ENCODE data around the gene SOS1. TPM values are rescaled to one million over a fixed set of nuclear protein-coding genes. Genes with fewer than 3 reads are reported as not detected.

The SOS1 gene
- total RNA-seq, 4 donors from 2014 or later, result 13.3 to 107 (median 40.8) TPM

- H3K27ac ChIP-seq, result no peak overlapping the region
- no peaks in the 10 kb centered on the region for H3K4me1 ChIP-seq
- no peaks in the 10 kb centered on the region for H3K9me3 ChIP-seq
- no peak overlapping the region for H3K4me3 ChIP-seq
- intact Hi-C loops (cut with DNase I; ENCODE audit: low total_unique reads), result no loop called here
- no peak for DNase-seq
- no peak for TF ChIP-seq CTCF (IDR thresholded peaks at IDR 0.05)
- TF ChIP-seq POLR2A (IDR thresholded peaks at IDR 0.05), result no peak
- no peaks in the 10 kb centered on the region for H3K36me3 ChIP-seq
- no peaks in the 10 kb centered on the region for H3K27me3 ChIP-seq
Observed at GRCh38 chr2:38934742-38935141, 186.1 kb downstream of the SOS1 start.

GRCh38 chr2:38933653-38934052 is 187.2 kb downstream of the SOS1 start:
- TF ChIP-seq POLR2A (IDR thresholded peaks at IDR 0.05) (no peak), CTCF (IDR thresholded peaks at IDR 0.05) (no peak)
- no peaks in the 10 kb centered on the region for H3K9me3 ChIP-seq
- no peak overlapping the region for H3K4me3 ChIP-seq
- H3K4me1 ChIP-seq, result no peaks in the 10 kb centered on the region
- H3K27ac ChIP-seq, result no peak overlapping the region
- H3K27me3 ChIP-seq, result no peaks in the 10 kb centered on the region
- DNase-seq, result no peak
- intact Hi-C loops (cut with DNase I; ENCODE audit: low total_unique reads), result no loop called here
- no peaks in the 10 kb centered on the region for H3K36me3 ChIP-seq

- no peak overlapping the region for H3K27ac ChIP-seq
- H3K9me3 ChIP-seq, result no peaks in the 10 kb centered on the region
- H3K4me1 ChIP-seq, result no peaks in the 10 kb centered on the region
- intact Hi-C loops (cut with DNase I; ENCODE audit: low total_unique reads), result no loop called here
- H3K27me3 ChIP-seq, result no peaks in the 10 kb centered on the region
- no peak for DNase-seq
- H3K4me3 ChIP-seq, result no peak overlapping the region
- no peak for TF ChIP-seq CTCF (IDR thresholded peaks at IDR 0.05)
- TF ChIP-seq POLR2A (IDR thresholded peaks at IDR 0.05), result no peak
- H3K36me3 ChIP-seq, result no peaks in the 10 kb centered on the region
Observed at GRCh38 chr2:38932586-38932985, 188.3 kb downstream of the SOS1 start.

Small RNAs within 50 kb of the gene (small RNA-seq; reads per million reads assigned to genes)
- gene HSPE1P13 (not detected), gene RF00019 (not detected), gene RN7SL96P (not detected), gene RNU6-198P (not detected)

Other genes starting within 250 kb of the SOS1 start
- gene DHX57, start 245.1 kb downstream of the SOS1 start, total RNA-seq, result 10 to 100 TPM in 3 of 4 donors, 1 to 10 TPM in 1; 5.3 to 31.2 (median 18.6) TPM
- 10 to 100 TPM in 2 of 4 donors, 1 to 10 TPM in 2; 2.0 to 16.3 (median 10.6) TPM for gene MORN2, start 245.1 kb downstream of the SOS1 start, total RNA-seq
- gene ARHGEF33, start 231.2 kb downstream of the SOS1 start, total RNA-seq, result 1 to 10 TPM in 3 of 4 donors, under 1 TPM in 1; 0.88 to 5.9 (median 2.2) TPM
- 1 to 10 TPM in 2 of 4 donors, under 1 TPM in 1, not detected in 1; 0.59 to 3.2 (median 2.1) TPM for gene CDKL4, start 122.9 kb upstream of the SOS1 start, total RNA-seq

All from uterus (tissue), 4 donors.